ENCODE data around the gene CRB2. TPM values are rescaled to one million over a fixed set of nuclear protein-coding genes. Genes with fewer than 3 reads are reported as not detected.

Gene CRB2
- total and polyA plus RNA-seq, 2 donors (not counting 1 experiment from before 2014, with no cell fraction given) = 1.4 to 2.4 TPM

Small RNA genes lying within 50 kb of the gene (small RNA-seq; reads per million reads assigned to genes)
- not detected for gene MIR601 (ENCODE audit: insufficient read length, low read depth, low replicate concordance)

Other genes starting within 250 kb of the CRB2 start
- 189 and 197 TPM in 2 replicates for gene STRBP, start 87.6 kb upstream of the CRB2 start, total RNA-seq
- gene STRBP, start 87.6 kb upstream of the CRB2 start, polyA plus RNA-seq = 39.1 and 49.4 TPM in 2 replicates